ENCODE results near the gene MSANTD3. TPM values are rescaled to one million over a fixed set of nuclear protein-coding genes. Genes with fewer than 3 reads are reported as not detected.
A peak's percentile ranks its signal among the peaks of the same experiment; 100 is the strongest.

MSANTD3 gene
- total and polyA plus RNA-seq, 2 of the 13 experiments (the other 11 are each of a cell fraction or from before 2014, with no cell fraction given): 10.1 to 19.2 TPM

DNA sequence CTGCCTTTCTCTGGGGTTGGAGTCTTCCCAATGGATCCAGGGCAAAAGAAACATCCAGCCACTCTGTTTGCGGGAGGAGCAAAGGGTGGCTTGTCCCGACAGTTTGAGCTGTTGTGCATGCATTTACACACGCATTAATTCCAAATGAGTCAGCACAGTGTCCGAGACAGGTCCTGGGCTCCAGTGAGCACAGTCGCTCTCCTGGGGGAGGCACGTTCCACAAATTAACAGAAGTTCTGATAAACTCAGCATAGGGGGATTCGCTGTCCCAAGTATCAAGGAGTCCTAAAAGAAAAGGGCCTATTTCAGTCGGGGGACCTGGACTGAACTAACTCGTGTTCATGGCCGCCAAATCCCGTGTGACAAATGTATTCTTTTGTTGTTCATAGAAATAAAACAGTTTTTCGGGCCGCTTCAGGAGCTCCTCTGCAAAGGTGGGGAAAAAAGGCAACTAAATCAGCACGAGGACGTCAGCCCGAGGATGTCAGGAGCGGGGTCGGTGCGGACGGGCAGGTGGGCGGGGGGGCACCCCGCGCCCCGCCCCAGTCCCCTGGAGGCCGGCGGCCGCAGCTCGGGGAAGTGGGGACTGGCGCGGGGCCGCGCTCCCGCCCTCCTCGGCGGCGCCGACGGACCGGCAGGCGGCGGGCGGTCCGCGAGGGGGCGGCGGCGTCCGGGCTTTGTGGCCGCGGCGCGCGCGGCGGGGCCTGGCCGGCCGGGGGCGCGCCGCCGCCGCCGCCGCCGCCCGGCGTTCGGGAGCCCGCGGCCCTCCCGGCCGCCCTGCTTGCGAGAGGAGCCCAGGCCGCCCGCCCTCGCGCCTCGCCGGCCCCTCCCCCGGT lies at the start of gene MSANTD3 (continued):
- TF ChIP-seq, protein P1, sequence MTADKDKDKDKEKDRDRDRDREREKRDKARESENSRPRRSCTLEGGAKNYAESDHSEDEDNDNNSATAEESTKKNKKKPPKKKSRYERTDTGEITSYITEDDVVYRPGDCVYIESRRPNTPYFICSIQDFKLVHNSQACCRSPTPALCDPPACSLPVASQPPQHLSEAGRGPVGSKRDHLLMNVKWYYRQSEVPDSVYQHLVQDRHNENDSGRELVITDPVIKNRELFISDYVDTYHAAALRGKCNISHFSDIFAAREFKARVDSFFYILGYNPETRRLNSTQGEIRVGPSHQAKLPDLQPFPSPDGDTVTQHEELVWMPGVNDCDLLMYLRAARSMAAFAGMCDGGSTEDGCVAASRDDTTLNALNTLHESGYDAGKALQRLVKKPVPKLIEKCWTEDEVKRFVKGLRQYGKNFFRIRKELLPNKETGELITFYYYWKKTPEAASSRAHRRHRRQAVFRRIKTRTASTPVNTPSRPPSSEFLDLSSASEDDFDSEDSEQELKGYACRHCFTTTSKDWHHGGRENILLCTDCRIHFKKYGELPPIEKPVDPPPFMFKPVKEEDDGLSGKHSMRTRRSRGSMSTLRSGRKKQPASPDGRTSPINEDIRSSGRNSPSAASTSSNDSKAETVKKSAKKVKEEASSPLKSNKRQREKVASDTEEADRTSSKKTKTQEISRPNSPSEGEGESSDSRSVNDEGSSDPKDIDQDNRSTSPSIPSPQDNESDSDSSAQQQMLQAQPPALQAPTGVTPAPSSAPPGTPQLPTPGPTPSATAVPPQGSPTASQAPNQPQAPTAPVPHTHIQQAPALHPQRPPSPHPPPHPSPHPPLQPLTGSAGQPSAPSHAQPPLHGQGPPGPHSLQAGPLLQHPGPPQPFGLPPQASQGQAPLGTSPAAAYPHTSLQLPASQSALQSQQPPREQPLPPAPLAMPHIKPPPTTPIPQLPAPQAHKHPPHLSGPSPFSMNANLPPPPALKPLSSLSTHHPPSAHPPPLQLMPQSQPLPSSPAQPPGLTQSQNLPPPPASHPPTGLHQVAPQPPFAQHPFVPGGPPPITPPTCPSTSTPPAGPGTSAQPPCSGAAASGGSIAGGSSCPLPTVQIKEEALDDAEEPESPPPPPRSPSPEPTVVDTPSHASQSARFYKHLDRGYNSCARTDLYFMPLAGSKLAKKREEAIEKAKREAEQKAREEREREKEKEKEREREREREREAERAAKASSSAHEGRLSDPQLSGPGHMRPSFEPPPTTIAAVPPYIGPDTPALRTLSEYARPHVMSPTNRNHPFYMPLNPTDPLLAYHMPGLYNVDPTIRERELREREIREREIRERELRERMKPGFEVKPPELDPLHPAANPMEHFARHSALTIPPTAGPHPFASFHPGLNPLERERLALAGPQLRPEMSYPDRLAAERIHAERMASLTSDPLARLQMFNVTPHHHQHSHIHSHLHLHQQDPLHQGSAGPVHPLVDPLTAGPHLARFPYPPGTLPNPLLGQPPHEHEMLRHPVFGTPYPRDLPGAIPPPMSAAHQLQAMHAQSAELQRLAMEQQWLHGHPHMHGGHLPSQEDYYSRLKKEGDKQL (CRISPR knock-in tag; IDR thresholded peaks at IDR 0.05; ENCODE audit: low read depth): no peak
- TF ChIP-seq, protein P2, sequence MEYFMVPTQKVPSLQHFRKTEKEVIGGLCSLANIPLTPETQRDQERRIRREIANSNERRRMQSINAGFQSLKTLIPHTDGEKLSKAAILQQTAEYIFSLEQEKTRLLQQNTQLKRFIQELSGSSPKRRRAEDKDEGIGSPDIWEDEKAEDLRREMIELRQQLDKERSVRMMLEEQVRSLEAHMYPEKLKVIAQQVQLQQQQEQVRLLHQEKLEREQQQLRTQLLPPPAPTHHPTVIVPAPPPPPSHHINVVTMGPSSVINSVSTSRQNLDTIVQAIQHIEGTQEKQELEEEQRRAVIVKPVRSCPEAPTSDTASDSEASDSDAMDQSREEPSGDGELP (IDR thresholded peaks at IDR 0.05; ENCODE audit: borderline replicate concordance, low read depth): no peak
- TF ChIP-seq ELF1 (CRISPR knock-in tag; IDR thresholded peaks at IDR 0.05): no peak
- no peak for TF ChIP-seq ZNF878 (CRISPR knock-in tag; IDR thresholded peaks at IDR 0.05)
- TF ChIP-seq, protein P3, sequence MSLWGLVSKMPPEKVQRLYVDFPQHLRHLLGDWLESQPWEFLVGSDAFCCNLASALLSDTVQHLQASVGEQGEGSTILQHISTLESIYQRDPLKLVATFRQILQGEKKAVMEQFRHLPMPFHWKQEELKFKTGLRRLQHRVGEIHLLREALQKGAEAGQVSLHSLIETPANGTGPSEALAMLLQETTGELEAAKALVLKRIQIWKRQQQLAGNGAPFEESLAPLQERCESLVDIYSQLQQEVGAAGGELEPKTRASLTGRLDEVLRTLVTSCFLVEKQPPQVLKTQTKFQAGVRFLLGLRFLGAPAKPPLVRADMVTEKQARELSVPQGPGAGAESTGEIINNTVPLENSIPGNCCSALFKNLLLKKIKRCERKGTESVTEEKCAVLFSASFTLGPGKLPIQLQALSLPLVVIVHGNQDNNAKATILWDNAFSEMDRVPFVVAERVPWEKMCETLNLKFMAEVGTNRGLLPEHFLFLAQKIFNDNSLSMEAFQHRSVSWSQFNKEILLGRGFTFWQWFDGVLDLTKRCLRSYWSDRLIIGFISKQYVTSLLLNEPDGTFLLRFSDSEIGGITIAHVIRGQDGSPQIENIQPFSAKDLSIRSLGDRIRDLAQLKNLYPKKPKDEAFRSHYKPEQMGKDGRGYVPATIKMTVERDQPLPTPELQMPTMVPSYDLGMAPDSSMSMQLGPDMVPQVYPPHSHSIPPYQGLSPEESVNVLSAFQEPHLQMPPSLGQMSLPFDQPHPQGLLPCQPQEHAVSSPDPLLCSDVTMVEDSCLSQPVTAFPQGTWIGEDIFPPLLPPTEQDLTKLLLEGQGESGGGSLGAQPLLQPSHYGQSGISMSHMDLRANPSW (CRISPR knock-in tag; IDR thresholded peaks at IDR 0.05; ENCODE audit: borderline replicate concordance): no peak
- no peak for TF ChIP-seq GPN1 (CRISPR knock-in tag; IDR thresholded peaks at IDR 0.05; ENCODE audit: borderline replicate concordance)
- no peak for TF ChIP-seq NFRKB (IDR thresholded peaks at IDR 0.05)
- no peak for TF ChIP-seq TSC22D2 (CRISPR knock-in tag; IDR thresholded peaks at IDR 0.05; ENCODE audit: borderline replicate concordance)
- no peak for TF ChIP-seq ZNF709 (CRISPR knock-in tag; IDR thresholded peaks at IDR 0.05)
- TF ChIP-seq, protein P4, sequence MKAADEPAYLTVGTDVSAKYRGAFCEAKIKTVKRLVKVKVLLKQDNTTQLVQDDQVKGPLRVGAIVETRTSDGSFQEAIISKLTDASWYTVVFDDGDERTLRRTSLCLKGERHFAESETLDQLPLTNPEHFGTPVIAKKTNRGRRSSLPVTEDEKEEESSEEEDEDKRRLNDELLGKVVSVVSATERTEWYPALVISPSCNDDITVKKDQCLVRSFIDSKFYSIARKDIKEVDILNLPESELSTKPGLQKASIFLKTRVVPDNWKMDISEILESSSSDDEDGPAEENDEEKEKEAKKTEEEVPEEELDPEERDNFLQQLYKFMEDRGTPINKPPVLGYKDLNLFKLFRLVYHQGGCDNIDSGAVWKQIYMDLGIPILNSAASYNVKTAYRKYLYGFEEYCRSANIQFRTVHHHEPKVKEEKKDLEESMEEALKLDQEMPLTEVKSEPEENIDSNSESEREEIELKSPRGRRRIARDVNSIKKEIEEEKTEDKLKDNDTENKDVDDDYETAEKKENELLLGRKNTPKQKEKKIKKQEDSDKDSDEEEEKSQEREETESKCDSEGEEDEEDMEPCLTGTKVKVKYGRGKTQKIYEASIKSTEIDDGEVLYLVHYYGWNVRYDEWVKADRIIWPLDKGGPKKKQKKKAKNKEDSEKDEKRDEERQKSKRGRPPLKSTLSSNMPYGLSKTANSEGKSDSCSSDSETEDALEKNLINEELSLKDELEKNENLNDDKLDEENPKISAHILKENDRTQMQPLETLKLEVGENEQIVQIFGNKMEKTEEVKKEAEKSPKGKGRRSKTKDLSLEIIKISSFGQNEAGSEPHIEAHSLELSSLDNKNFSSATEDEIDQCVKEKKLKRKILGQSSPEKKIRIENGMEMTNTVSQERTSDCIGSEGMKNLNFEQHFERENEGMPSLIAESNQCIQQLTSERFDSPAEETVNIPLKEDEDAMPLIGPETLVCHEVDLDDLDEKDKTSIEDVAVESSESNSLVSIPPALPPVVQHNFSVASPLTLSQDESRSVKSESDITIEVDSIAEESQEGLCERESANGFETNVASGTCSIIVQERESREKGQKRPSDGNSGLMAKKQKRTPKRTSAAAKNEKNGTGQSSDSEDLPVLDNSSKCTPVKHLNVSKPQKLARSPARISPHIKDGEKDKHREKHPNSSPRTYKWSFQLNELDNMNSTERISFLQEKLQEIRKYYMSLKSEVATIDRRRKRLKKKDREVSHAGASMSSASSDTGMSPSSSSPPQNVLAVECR (CRISPR knock-in tag; IDR thresholded peaks at IDR 0.05; ENCODE audit: borderline replicate concordance): peak; percentile 30; the same call in 1 of the 2 replicates
- TF ChIP-seq, protein P5, sequence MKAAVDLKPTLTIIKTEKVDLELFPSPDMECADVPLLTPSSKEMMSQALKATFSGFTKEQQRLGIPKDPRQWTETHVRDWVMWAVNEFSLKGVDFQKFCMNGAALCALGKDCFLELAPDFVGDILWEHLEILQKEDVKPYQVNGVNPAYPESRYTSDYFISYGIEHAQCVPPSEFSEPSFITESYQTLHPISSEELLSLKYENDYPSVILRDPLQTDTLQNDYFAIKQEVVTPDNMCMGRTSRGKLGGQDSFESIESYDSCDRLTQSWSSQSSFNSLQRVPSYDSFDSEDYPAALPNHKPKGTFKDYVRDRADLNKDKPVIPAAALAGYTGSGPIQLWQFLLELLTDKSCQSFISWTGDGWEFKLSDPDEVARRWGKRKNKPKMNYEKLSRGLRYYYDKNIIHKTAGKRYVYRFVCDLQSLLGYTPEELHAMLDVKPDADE (CRISPR knock-in tag; IDR thresholded peaks at IDR 0.05): no peak
- TF ChIP-seq HNRNPLL (IDR thresholded peaks at IDR 0.05; ENCODE audit: low read depth, low read length, poor library complexity, severe bottlenecking): no peak
- no peak for TF ChIP-seq ZNF558 (CRISPR knock-in tag; IDR thresholded peaks at IDR 0.05; ENCODE audit: borderline replicate concordance)
